Measurements from ENCODE around the gene ENPP7. TPM values are rescaled to one million over a fixed set of nuclear protein-coding genes. Genes with fewer than 3 reads are reported as not detected.

Gene ENPP7
- total RNA-seq, 1 experiment from 2014 or later: not detected

GRCh38 chr17:79785017-79785899 lies 54.5 kb downstream of the ENPP7 start:
- H3K9me3 ChIP-seq (ENCODE audit: low read depth, low read length, poor library complexity, severe bottlenecking): no peaks in the 10 kb centered on the region
- H3K27ac ChIP-seq (ENCODE audit: low read depth, low read length, poor library complexity, severe bottlenecking): no peak overlapping the region
- BruUV-seq (replicated peaks): no TSS peak
- no peak for DNase-seq (ENCODE audit: low spot score)
- H3K36me3 ChIP-seq (ENCODE audit: insufficient read depth, low read length, poor library complexity, severe bottlenecking): peaks cover 52% of the 10 kb centered on the region
- intact Hi-C loops (cut with micrococcal nuclease; ENCODE audit: unreplicated experiment): no loop called here
- peaks cover 5% of the 10 kb centered on the region for H3K27me3 ChIP-seq (replicated peaks; ENCODE audit: insufficient read depth, low read depth, low read length, poor library complexity)
- H3K4me3 ChIP-seq (ENCODE audit: low read depth, low read length, poor library complexity, severe bottlenecking): no peak overlapping the region
- ChIA-PET CTCF (no interaction called here), POLR2A (ENCODE audit: low non-redundant PET) (no interaction called here)
- peaks cover 20% of the 10 kb centered on the region for H3K4me1 ChIP-seq (ENCODE audit: insufficient read depth, low read length, poor library complexity, severe bottlenecking)
- TF ChIP-seq EZH2 (IDR thresholded peaks at IDR 0.05; ENCODE audit: borderline replicate concordance, low read depth, low read length, poor library complexity, severe bottlenecking) (no peak), CTCF (conservative IDR thresholded peaks at IDR 0.05; ENCODE audit: low read depth, low read length) (no peak)

GRCh38 chr17:79785900-79786810 lies 55.4 kb downstream of the ENPP7 start:
- peaks cover 44% of the 10 kb centered on the region for H3K36me3 ChIP-seq (ENCODE audit: insufficient read depth, low read length, poor library complexity, severe bottlenecking)
- no peak overlapping the region for H3K4me3 ChIP-seq (ENCODE audit: low read depth, low read length, poor library complexity, severe bottlenecking)
- peaks cover 20% of the 10 kb centered on the region for H3K4me1 ChIP-seq (ENCODE audit: insufficient read depth, low read length, poor library complexity, severe bottlenecking)
- peaks cover 14% of the 10 kb centered on the region for H3K27me3 ChIP-seq (replicated peaks; ENCODE audit: insufficient read depth, low read depth, low read length, poor library complexity)
- DNase-seq (ENCODE audit: low spot score): no peak
- no peak overlapping the region for H3K27ac ChIP-seq (ENCODE audit: low read depth, low read length, poor library complexity, severe bottlenecking)
- no peak for TF ChIP-seq EZH2 (IDR thresholded peaks at IDR 0.05; ENCODE audit: borderline replicate concordance, low read depth, low read length, poor library complexity, severe bottlenecking)
- ChIA-PET CTCF (no interaction called here), POLR2A (ENCODE audit: low non-redundant PET) (no interaction called here)
- no TSS peak for BruUV-seq (replicated peaks)
- no peaks in the 10 kb centered on the region for H3K9me3 ChIP-seq (ENCODE audit: low read depth, low read length, poor library complexity, severe bottlenecking)
- intact Hi-C loops (cut with micrococcal nuclease; ENCODE audit: unreplicated experiment): no loop called here

GRCh38 chr17:79786930-79787643 lies 56.3 kb downstream of the ENPP7 start:
- intact Hi-C loops (cut with micrococcal nuclease; ENCODE audit: unreplicated experiment): no loop called here
- DNase-seq (ENCODE audit: low spot score): no peak
- Histone ChIP-seq H3K36me3 (ENCODE audit: insufficient read depth, low read length, poor library complexity, severe bottlenecking) (peaks cover 35% of the 10 kb centered on the region), H3K4me3 (ENCODE audit: low read depth, low read length, poor library complexity, severe bottlenecking) (no peak overlapping the region), H3K27me3 (replicated peaks; ENCODE audit: insufficient read depth, low read depth, low read length, poor library complexity) (peaks cover 22% of the 10 kb centered on the region), H3K27ac (ENCODE audit: low read depth, low read length, poor library complexity, severe bottlenecking) (no peak overlapping the region), H3K9me3 (ENCODE audit: low read depth, low read length, poor library complexity, severe bottlenecking) (no peaks in the 10 kb centered on the region), H3K4me1 (ENCODE audit: insufficient read depth, low read length, poor library complexity, severe bottlenecking) (peaks cover 28% of the 10 kb centered on the region)
- BruUV-seq (replicated peaks): TSS peak; percentile 17
- ChIA-PET POLR2A (ENCODE audit: low non-redundant PET) (no interaction called here), CTCF (interaction anchor here (0.5 kb wide), 1 partner anchor 58 kb away, joined by 3 read pairs; no protein-coding TSS in a partner anchor)
- TF ChIP-seq CTCF (conservative IDR thresholded peaks at IDR 0.05; ENCODE audit: low read depth, low read length): no peak
- no peak for TF ChIP-seq EZH2 (IDR thresholded peaks at IDR 0.05; ENCODE audit: borderline replicate concordance, low read depth, low read length, poor library complexity, severe bottlenecking)
